Stimulated activated CD4-positive, alpha-beta T cell treated with anti-CD3 and anti-CD28 coated beads, Interleukin-1b, Interleukin-23, amount 100 ng/mL, for 48 hours (primary cell): Measurements from ENCODE around the gene PEAK1.
"Not testable (repeated sequence)": the region's sequence is repeated elsewhere in the genome, so short reads cannot be mapped to it uniquely, and the experiment has no call there.

Source experiments
- DNase-seq: peaks from one replicate; pipeline ENCODE4 v3.0.0-alpha.2; 2020

Gene PEAK1

GRCh38 chr15:77420610-77421369, 886 bp upstream of the PEAK1 start, which contains the start of gene HMG20A:
Gene HMG20A (plus strand): TSS chr15:77420888. CDS start chr15:77458408, 37,520 bp downstream.
- peak; percentile 62 for DNase-seq

- DNase-seq: peak; percentile 48
These were observed 703 bp downstream of the PEAK1 start for GRCh38 chr15:77418966-77419835.

- no peak for DNase-seq
These were observed 1.4 kb downstream of the PEAK1 start for GRCh38 chr15:77418391-77418965.

- DNase-seq: no peak
These were observed 2.3 kb downstream of the PEAK1 start for GRCh38 chr15:77417602-77418001.

- no peak for DNase-seq
These were observed 3.0 kb downstream of the PEAK1 start for GRCh38 chr15:77416954-77417353.

- DNase-seq: no peak
These were observed 3.8 kb downstream of the PEAK1 start for GRCh38 chr15:77416148-77416455.

GRCh38 chr15:77415450-77416147, 4.3 kb downstream of the PEAK1 start:
- DNase-seq: no peak

- no peak for DNase-seq
These were observed 5.0 kb downstream of the PEAK1 start for GRCh38 chr15:77414789-77415442.

- no peak for DNase-seq
These were observed 6.1 kb downstream of the PEAK1 start for GRCh38 chr15:77413699-77414349.

GRCh38 chr15:77412972-77413698, 6.8 kb downstream of the PEAK1 start:
- DNase-seq: no peak

- no peak for DNase-seq
These were observed 8.3 kb downstream of the PEAK1 start for GRCh38 chr15:77411619-77411976.

- no peak for DNase-seq
These were observed 8.9 kb downstream of the PEAK1 start for GRCh38 chr15:77410701-77411618.

- not testable (repeated sequence) for DNase-seq
These were observed 9.8 kb downstream of the PEAK1 start for GRCh38 chr15:77410157-77410500.

- no peak for DNase-seq
These were observed 10.4 kb downstream of the PEAK1 start for GRCh38 chr15:77409259-77410156.

GRCh38 chr15:77406846-77407245, 13.1 kb downstream of the PEAK1 start:
- no peak for DNase-seq

- not testable (repeated sequence) for DNase-seq
These were observed 13.6 kb downstream of the PEAK1 start for GRCh38 chr15:77406173-77406759.

GRCh38 chr15:77402740-77403379, 17.0 kb downstream of the PEAK1 start:
- DNase-seq: no peak

GRCh38 chr15:77400258-77400657, 19.6 kb downstream of the PEAK1 start:
- DNase-seq: no peak
